GM23248 (cell line): ENCODE data around the gene STX4. TPM values are rescaled to one million over a fixed set of nuclear protein-coding genes. Genes with fewer than 3 reads are reported as not detected.
A peak's percentile ranks its signal among the peaks of the same experiment; 100 is the strongest.

Experiments
- DNase-seq: peaks from one replicate; pipeline ENCODE4 v3.0.0-alpha.2; 2015
- H2AFZ ChIP-seq: fragments of 200-600 bp; sonication (generic); 2 replicates; pipeline ENCODE4 v1.6.1; 2016; ENCODE audit warnings: antibody characterized with exemption
- H3F3A ChIP-seq: fragments of 200-600 bp; sonication (generic); 2 replicates; pipeline ENCODE4 v1.6.1; 2016; ENCODE audit warnings: mild to moderate bottlenecking, antibody characterized with exemption, mixed run types; ENCODE audit not compliant: insufficient read depth
- H3K27ac ChIP-seq: fragments of 200-600 bp; sonication (generic); 2 replicates; pipeline ENCODE4 v1.5.1; 2016; ENCODE audit warnings: mild to moderate bottlenecking
- H3K27me3 ChIP-seq: fragments of 200-600 bp; sonication (generic); replicated peaks from 2 replicates; pipeline ENCODE4 v1.6.1; 2016; ENCODE audit warnings: mild to moderate bottlenecking; ENCODE audit not compliant: insufficient read depth
- H3K36me3 ChIP-seq: fragments of 200-600 bp; sonication (generic); 2 replicates; pipeline ENCODE4 v1.6.1; 2016; ENCODE audit warnings: low read depth, mild to moderate bottlenecking
- H3K4me1 ChIP-seq: fragments of 200-600 bp; sonication (generic); 2 replicates; pipeline ENCODE4 v1.6.1; 2016; ENCODE audit warnings: mild to moderate bottlenecking; ENCODE audit not compliant: insufficient read depth
- H3K4me2 ChIP-seq: fragments of 200-600 bp; sonication (generic); one replicate; pipeline ENCODE4 v1.6.1; 2016; ENCODE audit warnings: mild to moderate bottlenecking; ENCODE audit not compliant: unreplicated experiment
- H3K4me3 ChIP-seq: fragments of 200-600 bp; sonication (generic); 2 replicates; pipeline ENCODE4 v1.5.1; 2016; ENCODE audit warnings: mild to moderate bottlenecking
- H3K79me2 ChIP-seq: fragments of 200-600 bp; sonication (generic); 2 replicates; pipeline ENCODE4 v1.6.1; 2016; ENCODE audit warnings: mild to moderate bottlenecking; ENCODE audit not compliant: insufficient read depth
- H3K9ac ChIP-seq: fragments of 200-600 bp; sonication (generic); 2 replicates; pipeline ENCODE4 v1.6.1; 2016; ENCODE audit warnings: mild to moderate bottlenecking
- H3K9me2 ChIP-seq: fragments of 200-600 bp; sonication (generic); 2 replicates; pipeline ENCODE4 v1.6.1; 2016; ENCODE audit warnings: mixed run types, mild to moderate bottlenecking, moderate library complexity; ENCODE audit not compliant: insufficient read depth
- H3K9me3 ChIP-seq: fragments of 200-600 bp; sonication (generic); one replicate; pipeline ENCODE4 v1.6.1; 2017; ENCODE audit warnings: low read depth
- H4K20me1 ChIP-seq: fragments of 200-600 bp; sonication (generic); 2 replicates; pipeline ENCODE4 v1.6.0; 2016; ENCODE audit not compliant: insufficient read depth
- EZH2 ChIP-seq: fragments of 200-600 bp; sonication (generic); IDR thresholded peaks from 2 replicates; pipeline ENCODE4 v1.6.1; 2018; ENCODE audit warnings: antibody characterized with exemption, mild to moderate bottlenecking; ENCODE audit not compliant: insufficient read depth, poor library complexity, severe bottlenecking
- EZH2phosphoT487 ChIP-seq: fragments of 200-600 bp; sonication (generic); IDR thresholded peaks from 2 replicates; pipeline ENCODE4 v1.6.1; 2018; ENCODE audit warnings: antibody characterized with exemption, moderate library complexity, mild to moderate bottlenecking, low read depth; ENCODE audit not compliant: insufficient read depth
- WGBS, 2 experiments: methylation state at CpG; one replicate each; pipeline ENCODE4 v1.1.6; 2015 to 2017; ENCODE audit warnings: low lambda C conversion rate in 2 of 2, low coverage in 1 of 2; ENCODE audit errors: missing lambda C conversion rate in 2 of 2; 5-methylcytosine and 5-hydroxymethylcytosine counted together
- in situ Hi-C: fragments of 300-500 bp; cut with MboI; formaldehyde crosslinking; loops from 2 replicates; pipeline ENCODE4 v1.15.0; 2020
- polyA plus RNA-seq: library from polyadenylated mRNA; unstranded; fragments of >200 nt; fragmentation: Nextera tagmentation; extraction: Ambion mirVana; gene quantifications from 2 replicates; pipeline ENCODE4 v1.2.1, GENCODE V29; 2016
- total RNA-seq: library from RNA; depleted of rRNA; stranded (reverse); fragments of >200 nt; shearing (Covaris generic); gene quantifications from 2 replicates; pipeline ENCODE4 v1.2.3, GENCODE V29; 2014

STX4 gene
- total and polyA plus RNA-seq, 2 experiments from 2014 or later: 24.9 to 52.1 TPM

- no peaks in the 10 kb centered on the region for H3K79me2 ChIP-seq
- no peak overlapping the region for H3K4me2 ChIP-seq
- H3F3A ChIP-seq: peaks cover 11% of the 10 kb centered on the region
- H4K20me1 ChIP-seq: no peaks in the 10 kb centered on the region
- no peaks in the 10 kb centered on the region for H3K27me3 ChIP-seq
- H3K9me3 ChIP-seq: no peaks in the 10 kb centered on the region
- no peak overlapping the region for H3K9ac ChIP-seq
- 92 to 94% methylated on average over 29 of the region's 29 CpGs for WGBS, 2 experiments
- no peak overlapping the region for H2AFZ ChIP-seq
- no peaks in the 10 kb centered on the region for H3K36me3 ChIP-seq
- H3K27ac ChIP-seq: no peak overlapping the region
- H3K4me1 ChIP-seq: peaks cover 14% of the 10 kb centered on the region
- H3K9me2 ChIP-seq: no peaks in the 10 kb centered on the region
- in situ Hi-C loops: loop anchor here (25.0 kb wide), 1 partner anchor 444 kb away; the partner anchor contains the start of genes COX6A2 and ZNF843
- no peak overlapping the region for H3K4me3 ChIP-seq
- DNase-seq: no peak
- TF ChIP-seq EZH2 (no peak), EZH2phosphoT487 (no peak)
These were observed 40.2 kb upstream of the STX4 start for GRCh38 chr16:30992931-30993816.

- Histone ChIP-seq H3K9ac (peak overlapping the region; percentile 88), H3K4me2 (peak overlapping the region; percentile 75), H3K9me2 (no peaks in the 10 kb centered on the region), H3K4me3 (peak overlapping the region; percentile 84; the same call in 1 of the 2 replicates), H4K20me1 (no peaks in the 10 kb centered on the region), H3K27me3 (no peaks in the 10 kb centered on the region), H3F3A (peaks cover 32% of the 10 kb centered on the region), H3K27ac (peak overlapping the region; percentile 95), H3K79me2 (no peaks in the 10 kb centered on the region), H3K9me3 (no peaks in the 10 kb centered on the region), H3K36me3 (no peaks in the 10 kb centered on the region), H2AFZ (peak overlapping the region; percentile 85; the same call in 1 of the 2 replicates), H3K4me1 (peaks cover 32% of the 10 kb centered on the region)
- TF ChIP-seq EZH2: no peak
- TF ChIP-seq EZH2phosphoT487: no peak
- in situ Hi-C loops: loop anchor here (25.0 kb wide), 1 partner anchor 441 kb away; the partner anchor contains the start of genes COX6A2 and ZNF843
- peak; percentile 50 for DNase-seq
- 59 to 69% methylated on average over 11 of the region's 11 CpGs for WGBS, 2 experiments
These were observed 37.4 kb upstream of the STX4 start for GRCh38 chr16:30995927-30996323.

GRCh38 chr16:30996324-30996984, 36.9 kb upstream of the STX4 start:
- H4K20me1 ChIP-seq: no peaks in the 10 kb centered on the region
- H3K27ac ChIP-seq: peak overlapping the region; percentile 95
- H3K9ac ChIP-seq: peak overlapping the region; percentile 88
- peak overlapping the region; percentile 84 for H3K4me3 ChIP-seq
- in situ Hi-C loops: loop anchor here (25.0 kb wide), 1 partner anchor 441 kb away; the partner anchor contains the start of genes COX6A2 and ZNF843
- TF ChIP-seq EZH2: no peak
- TF ChIP-seq EZH2phosphoT487: no peak
- no peaks in the 10 kb centered on the region for H3K36me3 ChIP-seq
- H3K9me2 ChIP-seq: no peaks in the 10 kb centered on the region
- peaks cover 32% of the 10 kb centered on the region for H3K4me1 ChIP-seq
- no peaks in the 10 kb centered on the region for H3K9me3 ChIP-seq
- no peaks in the 10 kb centered on the region for H3K79me2 ChIP-seq
- WGBS, 2 experiments: 15 to 16% methylated on average over 21 to 23 of the region's 23 CpGs
- DNase-seq: peak; percentile 63
- H3K27me3 ChIP-seq: no peaks in the 10 kb centered on the region
- H3F3A ChIP-seq: peaks cover 32% of the 10 kb centered on the region
- peak overlapping the region; percentile 85 for H2AFZ ChIP-seq
- H3K4me2 ChIP-seq: peak overlapping the region; percentile 75

- peak overlapping the region; percentile 75 for H3K4me2 ChIP-seq
- H3K27ac ChIP-seq: peak overlapping the region; percentile 95
- DNase-seq: peak; percentile 92
- H3K36me3 ChIP-seq: no peaks in the 10 kb centered on the region
- H4K20me1 ChIP-seq: no peaks in the 10 kb centered on the region
- peaks cover 32% of the 10 kb centered on the region for H3F3A ChIP-seq
- TF ChIP-seq EZH2 (no peak), EZH2phosphoT487 (no peak)
- peak overlapping the region; percentile 85 for H2AFZ ChIP-seq
- no peaks in the 10 kb centered on the region for H3K27me3 ChIP-seq
- in situ Hi-C loops: loop anchor here (25.0 kb wide), 1 partner anchor 440 kb away; the partner anchor contains the start of genes COX6A2 and ZNF843
- peaks cover 32% of the 10 kb centered on the region for H3K4me1 ChIP-seq
- H3K9me3 ChIP-seq: no peaks in the 10 kb centered on the region
- H3K9me2 ChIP-seq: no peaks in the 10 kb centered on the region
- H3K9ac ChIP-seq: peak overlapping the region; percentile 88
- peak overlapping the region; percentile 84 for H3K4me3 ChIP-seq
- 1 to 3% methylated on average over 49 to 50 of the region's 60 CpGs for WGBS, 2 experiments
- no peaks in the 10 kb centered on the region for H3K79me2 ChIP-seq
These were observed 36.2 kb upstream of the STX4 start for GRCh38 chr16:30996985-30997724.
